Keratinocyte (primary cell): Measurements from ENCODE around the gene ADH1C. TPM values are rescaled to one million over a fixed set of nuclear protein-coding genes. Genes with fewer than 3 reads are reported as not detected.

Experiments used
- DNase-seq: peaks from one replicate; pipeline ENCODE4 v3.0.0-alpha.2; 2011; ENCODE audit warnings: low read depth, missing footprints, low spot score
- FAIRE-seq: peaks from 2 replicates; lab custom pipeline; 2011; peaks lifted over from hg19 to GRCh38; lab: Jason Lieb, UNC
- H2AFZ ChIP-seq: 2 replicates; pipeline ENCODE4 v1.6.0; 2012; ENCODE audit warnings: low read length, control low read depth, inconsistent platforms; ENCODE audit not compliant: control insufficient read depth
- H3K27ac ChIP-seq: 2 replicates; pipeline ENCODE4 v1.5.1; 2011; ENCODE audit warnings: low read length; ENCODE audit not compliant: control insufficient read depth, insufficient read depth
- H3K27me3 ChIP-seq: 3 replicates; pipeline ENCODE4 v1.6.0; 2011; ENCODE audit warnings: low read length; ENCODE audit not compliant: control insufficient read depth, insufficient read depth; ENCODE audit errors: extremely low read depth
- H3K36me3 ChIP-seq, 2 experiments: 2 replicates in 1 of 2; 3 replicates in 1 of 2; pipeline ENCODE4 v1.5.1; 2011; ENCODE audit warnings: low read length in 2 of 2, mild to moderate bottlenecking in 1 of 2; ENCODE audit not compliant: control insufficient read depth in 2 of 2, insufficient read depth in 2 of 2; ENCODE audit errors: extremely low read depth in 1 of 2
- H3K4me1 ChIP-seq: 3 replicates; pipeline ENCODE4 v1.5.1; 2011; ENCODE audit warnings: low read length; ENCODE audit not compliant: control insufficient read depth, insufficient read depth; ENCODE audit errors: extremely low read depth
- H3K4me2 ChIP-seq: 3 replicates; pipeline ENCODE4 v1.6.0; 2011; ENCODE audit warnings: low read depth, low read length; ENCODE audit not compliant: control insufficient read depth, insufficient read depth; ENCODE audit errors: extremely low read depth
- H3K4me3 ChIP-seq, 3 experiments: fragments of 200-600 bp in 1 of 3; sonication (generic) in 1 of 3; 2 replicates in 2 of 3; 3 replicates in 1 of 3; pipeline ENCODE4 v1.5.1; 2011 to 2016; ENCODE audit warnings: low read length in 3 of 3, mild to moderate bottlenecking in 3 of 3, control low read depth in 2 of 3, inconsistent platforms in 1 of 3, low read depth in 1 of 3, mixed read lengths in 1 of 3, mixed run types in 1 of 3, moderate library complexity in 1 of 3; ENCODE audit not compliant: control insufficient read depth in 2 of 3, insufficient read depth in 2 of 3; ENCODE audit errors: extremely low read depth in 1 of 3
- H3K79me2 ChIP-seq: 2 replicates; pipeline ENCODE4 v1.6.0; 2012; ENCODE audit warnings: low read length; ENCODE audit not compliant: control insufficient read depth, insufficient read depth
- H3K9ac ChIP-seq: 3 replicates; pipeline ENCODE4 v1.6.0; 2011; ENCODE audit warnings: low read length; ENCODE audit not compliant: control insufficient read depth, insufficient read depth; ENCODE audit errors: extremely low read depth
- H3K9me1 ChIP-seq: 3 replicates; pipeline ENCODE4 v1.6.0; 2011; ENCODE audit warnings: low read length; ENCODE audit not compliant: control insufficient read depth, insufficient read depth; ENCODE audit errors: extremely low read depth
- H3K9me3 ChIP-seq: 2 replicates; pipeline ENCODE4 v1.5.1; 2012; ENCODE audit warnings: low read depth, low read length; ENCODE audit not compliant: control insufficient read depth
- H4K20me1 ChIP-seq: 3 replicates; pipeline ENCODE4 v1.6.0; 2011; ENCODE audit warnings: low read length; ENCODE audit not compliant: control insufficient read depth, insufficient read depth; ENCODE audit errors: extremely low read depth
- EZH2 ChIP-seq: IDR thresholded peaks from one replicate; pipeline ENCODE4 v1.6.1; 2012; ENCODE audit warnings: inconsistent platforms, mild to moderate bottlenecking, low read length, moderate library complexity
- dilution Hi-C: fragments of 300-500 bp; cut with MboI; formaldehyde crosslinking; loops from one replicate; pipeline ENCODE4 v1.7.0; 2020; ENCODE audit warnings: low sequenced_read_pairs; ENCODE audit not compliant: extremely low pct_ligation_motif_present
- polyA plus RNA-seq, 5 experiments: library from polyadenylated mRNA; depleted of rRNA in 3 of 5; stranded (reverse) in 3 of 5; stranded (forward) in 1 of 5; unstranded in 1 of 5; fragments of >200 nt; gene quantifications; 1 replicate in 1 of 5; 2 replicates in 3 of 5; 3 replicates in 1 of 5; pipeline versions ENCODE4 v1.2.1 to v1.2.3, GENCODE V29; 2011 to 2012; ENCODE audit warnings: missing spikeins in 2 of 5, low read depth in 1 of 5, low replicate concordance in 1 of 5
- TF ChIP-seq, protein P1 (sequence below), 3 experiments: IDR thresholded peaks in 1 of 3; conservative IDR thresholded peaks in 1 of 3; optimal IDR thresholded peaks in 1 of 3; 2 replicates in 2 of 3; 3 replicates in 1 of 3; pipeline versions ENCODE3 to v1.5.1; 2011; ENCODE audit warnings: low read length in 3 of 3, mild to moderate bottlenecking in 3 of 3, moderate library complexity in 2 of 3, control low read depth in 1 of 3, inconsistent platforms in 1 of 3; ENCODE audit not compliant: insufficient read depth in 2 of 3; ENCODE audit errors: extremely low read depth in 1 of 3

ADH1C gene
- polyA plus RNA-seq, 1 donor (not counting 4 experiments of a cell fraction or from before 2014, with no cell fraction given), result 0.03 TPM

DNA sequence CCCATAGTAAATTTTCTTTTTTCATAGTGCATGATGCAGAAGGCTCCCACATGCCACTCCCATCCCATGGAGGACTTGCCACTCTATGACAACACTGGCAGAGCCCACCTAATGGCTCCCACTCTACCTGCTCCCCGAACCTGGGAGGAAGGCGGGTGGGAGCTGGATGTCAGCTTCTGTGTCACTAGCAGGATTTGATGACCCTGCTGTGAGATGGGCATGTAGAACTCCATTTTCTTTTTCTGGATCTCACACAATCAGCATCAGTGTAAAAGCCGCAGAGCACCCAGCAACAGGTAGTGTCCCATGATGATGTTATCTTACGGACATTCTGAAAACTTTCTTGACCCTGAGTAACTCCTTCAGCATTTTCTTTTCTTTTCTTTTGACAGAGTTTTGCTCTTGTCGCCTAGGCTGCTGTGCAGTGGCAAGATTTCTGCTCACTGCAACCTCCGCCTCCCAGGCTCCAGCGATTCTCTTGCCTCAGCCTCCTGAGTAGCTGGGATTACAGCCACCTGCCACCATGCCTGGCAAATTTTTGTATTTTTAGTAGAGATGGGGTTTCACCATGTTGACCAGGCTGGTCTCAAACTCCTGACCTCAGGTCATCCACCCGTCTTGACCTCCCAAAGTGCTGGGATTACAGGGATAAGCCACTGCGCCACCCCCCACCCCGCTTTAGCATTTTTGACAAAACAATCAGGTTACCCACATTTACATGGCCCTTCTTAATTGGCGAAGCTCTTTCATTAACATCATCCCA lies 46.7 kb downstream of the ADH1C start:
- dilution Hi-C loops, result no loop called here
- Histone ChIP-seq H2AFZ (no peak overlapping the region), H4K20me1 (no peaks in the 10 kb centered on the region), H3K9ac (no peak overlapping the region), H3K79me2 (no peaks in the 10 kb centered on the region), H3K4me2 (no peak overlapping the region), H3K4me3 (no peak overlapping the region), H3K9me3 (no peaks in the 10 kb centered on the region), H3K27ac (no peak overlapping the region), H3K4me1 (no peaks in the 10 kb centered on the region), H3K36me3 (no peaks in the 10 kb centered on the region), H3K27me3 (no peaks in the 10 kb centered on the region), H3K9me1 (no peaks in the 10 kb centered on the region)
- DNase-seq (no peak), FAIRE-seq (no peak)
- no peak for TF ChIP-seq EZH2
- TF ChIP-seq, protein P1, sequence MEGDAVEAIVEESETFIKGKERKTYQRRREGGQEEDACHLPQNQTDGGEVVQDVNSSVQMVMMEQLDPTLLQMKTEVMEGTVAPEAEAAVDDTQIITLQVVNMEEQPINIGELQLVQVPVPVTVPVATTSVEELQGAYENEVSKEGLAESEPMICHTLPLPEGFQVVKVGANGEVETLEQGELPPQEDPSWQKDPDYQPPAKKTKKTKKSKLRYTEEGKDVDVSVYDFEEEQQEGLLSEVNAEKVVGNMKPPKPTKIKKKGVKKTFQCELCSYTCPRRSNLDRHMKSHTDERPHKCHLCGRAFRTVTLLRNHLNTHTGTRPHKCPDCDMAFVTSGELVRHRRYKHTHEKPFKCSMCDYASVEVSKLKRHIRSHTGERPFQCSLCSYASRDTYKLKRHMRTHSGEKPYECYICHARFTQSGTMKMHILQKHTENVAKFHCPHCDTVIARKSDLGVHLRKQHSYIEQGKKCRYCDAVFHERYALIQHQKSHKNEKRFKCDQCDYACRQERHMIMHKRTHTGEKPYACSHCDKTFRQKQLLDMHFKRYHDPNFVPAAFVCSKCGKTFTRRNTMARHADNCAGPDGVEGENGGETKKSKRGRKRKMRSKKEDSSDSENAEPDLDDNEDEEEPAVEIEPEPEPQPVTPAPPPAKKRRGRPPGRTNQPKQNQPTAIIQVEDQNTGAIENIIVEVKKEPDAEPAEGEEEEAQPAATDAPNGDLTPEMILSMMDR (optimal IDR thresholded peaks at IDR 0.05 in 1 of 3, IDR thresholded peaks at IDR 0.05 in 1 of 3, conservative IDR thresholded peaks at IDR 0.05 in 1 of 3; ENCODE audit: extremely low read depth in 1 of 3, insufficient read depth in 2 of 3, low read length in 3 of 3), result no peak

DNA sequence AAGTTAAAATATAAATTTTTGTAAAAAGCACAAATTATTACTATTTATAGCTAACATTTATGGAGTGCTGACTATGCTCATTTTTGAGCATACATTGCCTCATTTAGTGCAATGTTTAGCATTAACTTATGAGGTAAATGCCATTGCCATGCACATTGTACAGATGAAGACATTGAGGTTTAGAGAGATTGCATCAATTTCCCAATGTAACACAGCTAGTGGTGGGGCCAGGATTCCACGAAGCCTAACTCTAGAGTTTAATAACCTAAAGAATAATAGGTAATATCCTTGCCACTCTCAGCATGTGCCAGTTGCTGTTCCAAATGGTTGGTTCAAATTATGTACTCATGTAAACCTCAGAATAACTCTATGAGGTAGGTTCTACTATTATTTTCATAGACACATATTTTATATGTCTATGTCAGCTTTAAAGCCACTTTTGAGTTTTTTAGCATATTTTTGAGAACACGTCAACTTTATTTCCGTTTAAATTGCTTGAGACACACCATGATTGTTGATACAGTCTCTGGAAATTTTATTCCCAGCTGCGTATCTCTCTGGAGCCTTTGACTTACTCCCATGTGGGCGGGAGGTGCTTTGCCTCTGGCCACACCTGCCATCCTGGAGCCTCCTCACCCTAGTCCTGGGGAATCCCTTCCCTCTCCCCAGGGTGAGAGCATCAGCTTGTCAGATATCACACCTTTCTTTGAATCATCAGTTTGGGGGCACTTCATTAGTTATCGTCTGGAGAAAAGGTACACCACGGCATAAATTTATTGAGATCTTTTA lies 51.0 kb downstream of the ADH1C start:
- H3K9me3 ChIP-seq, result no peaks in the 10 kb centered on the region
- no peaks in the 10 kb centered on the region for H3K4me1 ChIP-seq
- dilution Hi-C loops, result no loop called here
- H3K4me3 ChIP-seq, result no peak overlapping the region
- TF ChIP-seq, protein P1 (optimal IDR thresholded peaks at IDR 0.05 in 1 of 3, IDR thresholded peaks at IDR 0.05 in 1 of 3, conservative IDR thresholded peaks at IDR 0.05 in 1 of 3; ENCODE audit: extremely low read depth in 1 of 3, insufficient read depth in 2 of 3, low read length in 3 of 3), result no peak
- TF ChIP-seq EZH2, result no peak
- H3K27ac ChIP-seq, result no peak overlapping the region
- H2AFZ ChIP-seq, result no peak overlapping the region
- no peaks in the 10 kb centered on the region for H3K79me2 ChIP-seq
- no peak overlapping the region for H3K9ac ChIP-seq
- H3K9me1 ChIP-seq, result no peaks in the 10 kb centered on the region
- no peak for FAIRE-seq
- no peak for DNase-seq
- no peaks in the 10 kb centered on the region for H4K20me1 ChIP-seq
- H3K4me2 ChIP-seq, result no peak overlapping the region
- no peaks in the 10 kb centered on the region for H3K36me3 ChIP-seq
- no peaks in the 10 kb centered on the region for H3K27me3 ChIP-seq
